ENCODE results near the gene TTC12. TPM values are rescaled to one million over a fixed set of nuclear protein-coding genes. Genes with fewer than 3 reads are reported as not detected.

The TTC12 gene
- total RNA-seq, 1 donor from 2014 or later = 30.4 TPM

GRCh38 chr11:113393501-113393985 lies 79.2 kb downstream of the TTC12 start:
- TF ChIP-seq CTCF (IDR thresholded peaks at IDR 0.05; ENCODE audit: unreplicated experiment) = no peak
- DNase-seq (ENCODE audit: low spot score, unreplicated experiment) = no peak
- H3K27ac Mint-ChIP-seq = no peak overlapping the region

GRCh38 chr11:113394919-113395318 lies 80.5 kb downstream of the TTC12 start:
- Mint-ChIP-seq H3K4me1 (ENCODE audit: low read depth) (no peaks in the 10 kb centered on the region), H3K4me3 (ENCODE audit: low read depth) (no peak overlapping the region), H3K36me3 (ENCODE audit: insufficient read depth) (no peaks in the 10 kb centered on the region), H3K9me3 (ENCODE audit: low read depth) (no peaks in the 10 kb centered on the region), H3K27me3 (peaks cover 7% of the 10 kb centered on the region), H3K27ac (no peak overlapping the region)
- no peak for TF ChIP-seq CTCF (IDR thresholded peaks at IDR 0.05; ENCODE audit: unreplicated experiment)
- DNase-seq (ENCODE audit: low spot score, unreplicated experiment) = no peak

More at GRCh38 chr11:113393501-113393985, 79.2 kb downstream of the TTC12 start:
- no peaks in the 10 kb centered on the region for H3K9me3 Mint-ChIP-seq (ENCODE audit: low read depth)
- no peaks in the 10 kb centered on the region for H3K36me3 Mint-ChIP-seq (ENCODE audit: insufficient read depth)
- H3K4me1 Mint-ChIP-seq (ENCODE audit: low read depth) = no peaks in the 10 kb centered on the region
- H3K4me3 Mint-ChIP-seq (ENCODE audit: low read depth) = no peak overlapping the region
- peaks cover 7% of the 10 kb centered on the region for H3K27me3 Mint-ChIP-seq

GRCh38 chr11:113395782-113396336 lies 81.5 kb downstream of the TTC12 start:
- Mint-ChIP-seq H3K27me3 (peaks cover 7% of the 10 kb centered on the region), H3K4me3 (ENCODE audit: low read depth) (no peak overlapping the region), H3K36me3 (ENCODE audit: insufficient read depth) (no peaks in the 10 kb centered on the region), H3K9me3 (ENCODE audit: low read depth) (no peaks in the 10 kb centered on the region), H3K27ac (no peak overlapping the region), H3K4me1 (ENCODE audit: low read depth) (no peaks in the 10 kb centered on the region)
- TF ChIP-seq CTCF (IDR thresholded peaks at IDR 0.05; ENCODE audit: unreplicated experiment) = no peak
- DNase-seq (ENCODE audit: low spot score, unreplicated experiment) = no peak

- no peaks in the 10 kb centered on the region for H3K4me1 Mint-ChIP-seq (ENCODE audit: low read depth)
- H3K36me3 Mint-ChIP-seq (ENCODE audit: insufficient read depth) = no peaks in the 10 kb centered on the region
- no peaks in the 10 kb centered on the region for H3K9me3 Mint-ChIP-seq (ENCODE audit: low read depth)
- H3K4me3 Mint-ChIP-seq (ENCODE audit: low read depth) = no peak overlapping the region
- no peak for DNase-seq (ENCODE audit: low spot score, unreplicated experiment)
- H3K27me3 Mint-ChIP-seq = peaks cover 9% of the 10 kb centered on the region
- no peak overlapping the region for H3K27ac Mint-ChIP-seq
- TF ChIP-seq CTCF (IDR thresholded peaks at IDR 0.05; ENCODE audit: unreplicated experiment) = no peak
These were observed 82.3 kb downstream of the TTC12 start for GRCh38 chr11:113396690-113397089.

GRCh38 chr11:113397212-113397611 lies 82.8 kb downstream of the TTC12 start:
- H3K36me3 Mint-ChIP-seq (ENCODE audit: insufficient read depth) = no peaks in the 10 kb centered on the region
- H3K4me1 Mint-ChIP-seq (ENCODE audit: low read depth) = no peaks in the 10 kb centered on the region
- H3K27me3 Mint-ChIP-seq = peaks cover 10% of the 10 kb centered on the region
- no peak for DNase-seq (ENCODE audit: low spot score, unreplicated experiment)
- TF ChIP-seq CTCF (IDR thresholded peaks at IDR 0.05; ENCODE audit: unreplicated experiment) = no peak
- no peaks in the 10 kb centered on the region for H3K9me3 Mint-ChIP-seq (ENCODE audit: low read depth)
- no peak overlapping the region for H3K4me3 Mint-ChIP-seq (ENCODE audit: low read depth)
- H3K27ac Mint-ChIP-seq = no peak overlapping the region

Measured in progenitor cell of endocrine pancreas (in vitro differentiated cells).